B cell (primary cell): ENCODE measurements around the gene NME5. TPM values are rescaled to one million over a fixed set of nuclear protein-coding genes. Genes with fewer than 3 reads are reported as not detected.

ENCODE experiments used
- ATAC-seq: fragments of 200-7000 bp; cut with Tn5 transposase; one replicate; pipeline ENCODE4 v1.10.0; 2021; ENCODE audit warnings: low read depth, mild to moderate bottlenecking, moderate number of reproducible peaks, moderate library complexity
- CTCF ChIA-PET: fragments of 350-600 bp; sonication (Branson Sonifier 250); formaldehyde crosslinking; loops from one replicate; lab custom pipeline; 2021; ENCODE audit warnings: antibody characterized with exemption, inconsistent platforms; lab: Charles Lee
- POLR2A ChIA-PET: fragments of 350-600 bp; sonication (Branson Sonifier 250); formaldehyde crosslinking; loops from one replicate; lab custom pipeline; 2021; ENCODE audit warnings: antibody characterized with exemption; lab: Charles Lee
- DNase-seq: peaks from one replicate; pipeline ENCODE4 v3.0.0; 2013
- H2AFZ ChIP-seq: 2 replicates; pipeline ENCODE4 v1.6.1; 2012; ENCODE audit warnings: mild to moderate bottlenecking, low read depth, low read length; ENCODE audit not compliant: insufficient read depth, poor library complexity, severe bottlenecking
- H3K27ac ChIP-seq, 2 donors: 1 replicate in 1 of 2; 2 replicates in 1 of 2; pipeline ENCODE4 v1.5.1; 2012 to 2013; ENCODE audit warnings: low read length in 2 of 2, mild to moderate bottlenecking in 2 of 2, moderate library complexity in 1 of 2
- H3K27me3 ChIP-seq, 4 experiments: fragments of 200-600 bp in 1 of 4; sonication (generic) in 1 of 4; replicated peaks in 1 of 4; 1 replicate in 2 of 4; 2 replicates in 2 of 4; pipeline versions ENCODE4 v1.6.1 to v1.7.0; 2013 to 2016; ENCODE audit warnings: low read length in 3 of 4, mild to moderate bottlenecking in 2 of 4, mixed read lengths in 1 of 4, moderate library complexity in 1 of 4; ENCODE audit not compliant: insufficient read depth in 4 of 4, control insufficient read depth in 3 of 4; ENCODE audit errors: control extremely low read depth in 1 of 4
- H3K36me3 ChIP-seq, 2 experiments: replicated peaks in 1 of 2; 1 replicate in 1 of 2; 2 replicates in 1 of 2; pipeline versions ENCODE4 v1.6.1 to v1.7.1; 2013; ENCODE audit warnings: low read length in 1 of 2; ENCODE audit not compliant: insufficient read depth in 2 of 2, control insufficient read depth in 1 of 2; ENCODE audit errors: control extremely low read depth in 1 of 2, extremely low read depth in 1 of 2
- H3K4me1 ChIP-seq, 2 donors: fragments of 200-600 bp in 1 of 2; sonication (generic) in 1 of 2; 1 replicate in 1 of 2; 2 replicates in 1 of 2; pipeline versions ENCODE4 v1.5.1 to v1.6.1; 2013 to 2017; ENCODE audit warnings: low read length in 2 of 2; ENCODE audit not compliant: control insufficient read depth in 2 of 2, insufficient read depth in 2 of 2
- H3K4me2 ChIP-seq: replicated peaks from 2 replicates; pipeline ENCODE3; 2012; ENCODE audit warnings: mild to moderate bottlenecking, low read depth, low read length; ENCODE audit not compliant: poor library complexity, severe bottlenecking
- H3K4me3 ChIP-seq, 5 experiments: fragments of 200-600 bp in 1 of 5; sonication (generic) in 1 of 5; 1 replicate in 3 of 5; 2 replicates in 2 of 5; pipeline versions ENCODE4 v1.5.1 to v1.7.0; 2011 to 2016; ENCODE audit warnings: low read length in 4 of 5, mild to moderate bottlenecking in 4 of 5, low read depth in 2 of 5, control low read depth in 1 of 5, moderate library complexity in 1 of 5; ENCODE audit not compliant: insufficient read depth in 1 of 5; ENCODE audit errors: control extremely low read depth in 1 of 5, extremely low read depth in 1 of 5
- H3K79me2 ChIP-seq: fragments of 200-600 bp; sonication (generic); one replicate; pipeline ENCODE4 v1.6.0; 2016; ENCODE audit warnings: low read length; ENCODE audit not compliant: control insufficient read depth, insufficient read depth
- H3K9ac ChIP-seq: fragments of 200-600 bp; sonication (generic); 2 replicates; pipeline ENCODE4 v1.6.1; 2017; ENCODE audit warnings: mild to moderate bottlenecking, low read length, moderate library complexity
- H3K9me3 ChIP-seq, 3 donors: one replicate each; pipeline versions ENCODE4 v1.6.1 to v1.7.1; 2013; ENCODE audit warnings: low read length in 2 of 3; ENCODE audit not compliant: control insufficient read depth in 2 of 3, insufficient read depth in 1 of 3; ENCODE audit errors: control extremely low read depth in 1 of 3
- H4K20me1 ChIP-seq: 2 replicates; pipeline ENCODE4 v1.6.0; 2012; ENCODE audit warnings: mild to moderate bottlenecking, low read length; ENCODE audit not compliant: insufficient read depth, control insufficient read depth, poor library complexity, severe bottlenecking
- H3K27ac Mint-ChIP-seq: one replicate; pipeline ENCODE4 v1.8.0; 2021; ENCODE audit warnings: mixed read lengths
- H3K27me3 Mint-ChIP-seq: one replicate; pipeline ENCODE4 v1.8.0; 2021; ENCODE audit warnings: mixed read lengths
- H3K4me1 Mint-ChIP-seq: one replicate; pipeline ENCODE4 v1.8.0; 2021; ENCODE audit warnings: mixed read lengths
- H3K4me3 Mint-ChIP-seq: one replicate; pipeline ENCODE4 v1.8.0; 2021; ENCODE audit warnings: mixed read lengths
- H3K9me3 Mint-ChIP-seq: one replicate; pipeline ENCODE4 v1.8.0; 2022; ENCODE audit warnings: mixed read lengths; ENCODE audit not compliant: insufficient read depth
- CTCF ChIP-seq: fragments of 200-600 bp; IDR thresholded peaks from one replicate; pipeline ENCODE4 v1.8.0; 2022; ENCODE audit warnings: antibody characterized with exemption, mild to moderate bottlenecking
- EZH2 ChIP-seq: IDR thresholded peaks from 2 replicates; pipeline ENCODE4 v1.6.1; 2012; ENCODE audit warnings: borderline replicate concordance, low read depth, mild to moderate bottlenecking, moderate library complexity, low read length; ENCODE audit not compliant: insufficient read depth, poor library complexity, severe bottlenecking
- WGBS: methylation state at CpG from one replicate; pipeline ENCODE4 v1.1.5; 2013; ENCODE audit warnings: missing lambda C conversion rate; ENCODE audit not compliant: insufficient coverage; 5-methylcytosine and 5-hydroxymethylcytosine counted together
- intact Hi-C: fragments of 100-400 bp; cut with micrococcal nuclease; formaldehyde crosslinking; loops from one replicate; pipeline ENCODE4 v1.10.0; 2022
- polyA plus RNA-seq: library from polyadenylated mRNA; depleted of rRNA; stranded (reverse); fragments of >200 nt; gene quantifications from 2 replicates; pipeline ENCODE4 v1.2.3, GENCODE V29; 2012
- total RNA-seq, 2 donors: library from RNA; stranded (reverse); fragments of 120-200 nt in 1 of 2; gene quantifications; 1 replicate in 1 of 2; 2 replicates in 1 of 2; pipeline versions ENCODE4 v1.2.3 to v1.2.4, GENCODE V29; 2013 to 2022

Gene NME5
- total and polyA plus RNA-seq, 2 donors (not counting 1 experiment from before 2014, with no cell fraction given): not detected

GRCh38 chr5:138115254-138115653 is 24.0 kb downstream of the NME5 start:
- no peak overlapping the region for H3K4me2 ChIP-seq
- TF ChIP-seq CTCF: no peak
- TF ChIP-seq EZH2: no peak
- no peak overlapping the region for H3K4me3 ChIP-seq
- H3K27me3 Mint-ChIP-seq: peaks cover 16% of the 10 kb centered on the region
- DNase-seq (no peak), ATAC-seq (no peak)
- no peaks in the 10 kb centered on the region for H3K79me2 ChIP-seq
- no peaks in the 10 kb centered on the region for H3K36me3 ChIP-seq
- intact Hi-C loops: no loop called here
- no peaks in the 10 kb centered on the region for H3K4me1 ChIP-seq
- no peaks in the 10 kb centered on the region for H3K4me1 Mint-ChIP-seq
- no peak overlapping the region for H3K4me3 Mint-ChIP-seq
- H2AFZ ChIP-seq: no peak overlapping the region
- ChIA-PET POLR2A (no interaction called here), CTCF (no interaction called here)
- H3K27ac ChIP-seq: no peak overlapping the region
- H3K27me3 ChIP-seq: peaks cover 0 to 5% (median 2%) of the 10 kb centered on the region in 4 experiments
- no peaks in the 10 kb centered on the region for H3K9me3 ChIP-seq
- no peak overlapping the region for H3K27ac Mint-ChIP-seq
- H3K9ac ChIP-seq: no peak overlapping the region
- H3K9me3 Mint-ChIP-seq: no peaks in the 10 kb centered on the region
- no peaks in the 10 kb centered on the region for H4K20me1 ChIP-seq

- H3K4me3 Mint-ChIP-seq: no peak overlapping the region
- H3K27ac ChIP-seq: no peak overlapping the region
- H3K27ac Mint-ChIP-seq: no peak overlapping the region
- ChIA-PET POLR2A (no interaction called here), CTCF (interaction anchor here (1.0 kb wide), 1 partner anchor 34 kb away, joined by 4 read pairs; no protein-coding TSS in a partner anchor)
- H4K20me1 ChIP-seq: no peaks in the 10 kb centered on the region
- no peaks in the 10 kb centered on the region for H3K9me3 ChIP-seq
- no peak overlapping the region for H2AFZ ChIP-seq
- TF ChIP-seq EZH2 (no peak), CTCF (no peak)
- no peaks in the 10 kb centered on the region for H3K9me3 Mint-ChIP-seq
- no peaks in the 10 kb centered on the region for H3K4me1 Mint-ChIP-seq
- H3K36me3 ChIP-seq: no peaks in the 10 kb centered on the region
- H3K79me2 ChIP-seq: no peaks in the 10 kb centered on the region
- no peak overlapping the region for H3K9ac ChIP-seq
- peaks cover 20% of the 10 kb centered on the region for H3K27me3 Mint-ChIP-seq
- H3K4me2 ChIP-seq: no peak overlapping the region
- H3K4me1 ChIP-seq: no peaks in the 10 kb centered on the region
- intact Hi-C loops: no loop called here
- WGBS: no CpG with 5 or more reads among the region's 1 CpG
- peaks cover 0 to 5% (median 3%) of the 10 kb centered on the region in 4 experiments for H3K27me3 ChIP-seq
- no peak for ATAC-seq
- DNase-seq: no peak
- no peak overlapping the region for H3K4me3 ChIP-seq
Observed at GRCh38 chr5:138111937-138112336, 27.3 kb downstream of the NME5 start.
